IMR-90 (cell line): ENCODE data around the gene CYS1. TPM values are rescaled to one million over a fixed set of nuclear protein-coding genes. Genes with fewer than 3 reads are reported as not detected.

Source experiments
- ATAC-seq: fragments of 200-7000 bp; cut with Tn5 transposase; 2 replicates; pipeline ENCODE4 v1.9.1; 2020; ENCODE audit warnings: low read depth, mild to moderate bottlenecking, moderate library complexity
- BruUV-seq: library from RNA; stranded (reverse); fragments of 400-500 nt; replicated peaks from 2 replicates; lab custom pipeline; 2021; lab: Mats Ljungman, UMichigan
- CTCF ChIA-PET: fragments of 300-600 bp; formaldehyde crosslinking; extraction: SDS; loops from one replicate; lab custom pipeline; 2021; ENCODE audit warnings: antibody characterized with exemption; lab: Yijun Ruan, JAX
- POLR2A ChIA-PET: fragments of 300-600 bp; sonication (Branson Sonifier 250); formaldehyde crosslinking; loops from one replicate; lab custom pipeline; 2022; ENCODE audit warnings: antibody characterized with exemption; ENCODE audit not compliant: unreplicated experiment; lab: Charles Lee
- DNase-seq: peaks from one replicate; pipeline ENCODE4 v3.0.0; 2013
- H2AFZ ChIP-seq: replicated peaks from 2 replicates; pipeline ENCODE3; 2013; ENCODE audit warnings: low read length, mild to moderate bottlenecking; ENCODE audit not compliant: poor library complexity
- H2AK5ac ChIP-seq: 2 replicates; pipeline ENCODE4 v1.6.1; 2013; ENCODE audit warnings: low read depth, low read length, inconsistent platforms
- H2AK9ac ChIP-seq: replicated peaks from 2 replicates; pipeline ENCODE3; 2013; ENCODE audit warnings: mild to moderate bottlenecking, low read depth, low read length, moderate library complexity; ENCODE audit not compliant: poor library complexity
- H2BK120ac ChIP-seq: 2 replicates; pipeline ENCODE4 v1.6.1; 2013; ENCODE audit warnings: low read depth, low read length, inconsistent platforms
- H2BK15ac ChIP-seq: 3 replicates; pipeline ENCODE4 v1.6.1; 2013; ENCODE audit warnings: low read depth, low read length, inconsistent platforms
- H2BK20ac ChIP-seq: 2 replicates; pipeline ENCODE4 v1.6.1; 2013; ENCODE audit warnings: low read depth, mild to moderate bottlenecking, inconsistent platforms, low read length, moderate library complexity
- H2BK5ac ChIP-seq: 2 replicates; pipeline ENCODE4 v1.6.1; 2013; ENCODE audit warnings: mild to moderate bottlenecking, low read depth, low read length, inconsistent platforms; ENCODE audit not compliant: poor library complexity, severe bottlenecking
- H3K14ac ChIP-seq: replicated peaks from 2 replicates; pipeline ENCODE4 v1.6.1; 2013; ENCODE audit warnings: low read depth, low read length, inconsistent platforms
- H3K18ac ChIP-seq: 2 replicates; pipeline ENCODE4 v1.6.1; 2013; ENCODE audit warnings: low read depth, low read length, control low read depth
- H3K23ac ChIP-seq: 2 replicates; pipeline ENCODE4 v1.6.1; 2013; ENCODE audit warnings: low read depth, low read length, inconsistent platforms
- H3K27ac ChIP-seq: 2 replicates; pipeline ENCODE4 v1.5.1; 2013; ENCODE audit warnings: mild to moderate bottlenecking, control low read depth, low read length; ENCODE audit not compliant: insufficient read depth
- H3K27me3 ChIP-seq: 2 replicates; pipeline ENCODE4 v1.6.1; 2013; ENCODE audit warnings: low read length; ENCODE audit not compliant: control insufficient read depth, insufficient read depth
- H3K36me3 ChIP-seq: 2 replicates; pipeline ENCODE4 v1.6.1; 2013; ENCODE audit warnings: low read length, mixed read lengths; ENCODE audit not compliant: control insufficient read depth, insufficient read depth
- H3K4ac ChIP-seq: 2 replicates; pipeline ENCODE4 v1.6.1; 2013; ENCODE audit warnings: low read depth, low read length, inconsistent platforms
- H3K4me1 ChIP-seq: 2 replicates; pipeline ENCODE4 v1.6.1; 2013; ENCODE audit warnings: low read length, mixed read lengths; ENCODE audit not compliant: control insufficient read depth, insufficient read depth
- H3K4me2 ChIP-seq: 2 replicates; pipeline ENCODE4 v1.6.1; 2013; ENCODE audit warnings: low read depth, mild to moderate bottlenecking, control low read depth, low read length, moderate library complexity
- H3K4me3 ChIP-seq: 2 replicates; pipeline ENCODE4 v1.5.1; 2013; ENCODE audit warnings: low read depth, mild to moderate bottlenecking, control low read depth, low read length, moderate library complexity; ENCODE audit not compliant: insufficient read depth
- H3K56ac ChIP-seq: 2 replicates; pipeline ENCODE4 v1.6.1; 2013; ENCODE audit warnings: low read length, inconsistent platforms; ENCODE audit not compliant: insufficient read depth; ENCODE audit errors: extremely low read depth
- H3K79me1 ChIP-seq, 2 experiments: 2 replicates each; pipeline ENCODE4 v1.6.1; 2013; ENCODE audit warnings: low read length in 2 of 2, inconsistent platforms in 1 of 2, low read depth in 1 of 2
- H3K9ac ChIP-seq: 2 replicates; pipeline ENCODE4 v1.6.1; 2013; ENCODE audit warnings: low read depth, low read length, control low read depth
- H3K9me1 ChIP-seq: 2 replicates; pipeline ENCODE4 v1.6.1; 2013; ENCODE audit warnings: low read length, inconsistent platforms; ENCODE audit not compliant: insufficient read depth
- H3K9me3 ChIP-seq: 2 replicates; pipeline ENCODE4 v1.6.1; 2013; ENCODE audit warnings: low read length; ENCODE audit not compliant: control insufficient read depth, insufficient read depth
- H4K20me1 ChIP-seq: 2 replicates; pipeline ENCODE4 v1.6.1; 2013; ENCODE audit warnings: low read length, inconsistent platforms; ENCODE audit not compliant: insufficient read depth
- H4K5ac ChIP-seq: 2 replicates; pipeline ENCODE4 v1.6.1; 2013; ENCODE audit warnings: mild to moderate bottlenecking, low read depth, low read length, control low read depth
- H4K8ac ChIP-seq, 2 experiments: 2 replicates each; pipeline ENCODE4 v1.6.1; 2013; ENCODE audit warnings: low read depth in 2 of 2, low read length in 2 of 2, control low read depth in 1 of 2, inconsistent platforms in 1 of 2
- H4K91ac ChIP-seq: 2 replicates; pipeline ENCODE4 v1.6.1; 2013; ENCODE audit warnings: low read depth, low read length, inconsistent platforms; ENCODE audit not compliant: insufficient read depth
- FOS ChIP-seq: fragments of 150-350 bp; IDR thresholded peaks from 2 replicates; pipeline ENCODE4 v1.6.1; 2016; ENCODE audit warnings: low read depth, low read length
- MAZ ChIP-seq: IDR thresholded peaks from 2 replicates; pipeline ENCODE4 v1.6.1; 2012; ENCODE audit warnings: low read depth, mild to moderate bottlenecking, low read length, improper control_type of control experiment, moderate library complexity, borderline replicate concordance
- MXI1 ChIP-seq: IDR thresholded peaks from 2 replicates; pipeline ENCODE4 v1.6.1; 2012; ENCODE audit warnings: low read depth, mild to moderate bottlenecking, low read length, moderate library complexity, borderline replicate concordance
- NFE2L2 ChIP-seq: fragments of 150-350 bp; IDR thresholded peaks from 2 replicates; pipeline ENCODE4 v1.6.1; 2016; ENCODE audit warnings: low read depth, mild to moderate bottlenecking, low read length
- POLR2A ChIP-seq: IDR thresholded peaks from 2 replicates; pipeline ENCODE4 v1.6.1; 2012; ENCODE audit warnings: mild to moderate bottlenecking, low read depth, low read length
- RAD21 ChIP-seq: IDR thresholded peaks from 2 replicates; pipeline ENCODE4 v1.6.1; 2012; ENCODE audit warnings: low read length, improper control_type of control experiment
- RCOR1 ChIP-seq: IDR thresholded peaks from 2 replicates; pipeline ENCODE4 v1.6.1; 2012; ENCODE audit warnings: mild to moderate bottlenecking, low read length, improper control_type of control experiment; ENCODE audit not compliant: insufficient replicate concordance
- SMC3 ChIP-seq: fragments of 150-350 bp; IDR thresholded peaks from 2 replicates; pipeline ENCODE4 v1.6.1; 2016; ENCODE audit warnings: low read depth, mild to moderate bottlenecking, antibody characterized with exemption, low read length, moderate library complexity
- WGBS, 2 experiments: methylation state at CpG; one replicate each; pipeline versions ENCODE4 v1.1.5 to v1.1.7; 2013; ENCODE audit warnings: missing lambda C conversion rate in 2 of 2; ENCODE audit not compliant: insufficient read length in 1 of 2; ENCODE audit errors: extremely low coverage in 2 of 2; 5-methylcytosine and 5-hydroxymethylcytosine counted together
- dilution Hi-C: fragments of 300-500 bp; cut with HindIII; formaldehyde crosslinking; loops from one replicate; pipeline ENCODE4 v1.14.3; 2018; ENCODE audit warnings: low sequenced_read_pairs; ENCODE audit not compliant: unreplicated experiment
- in situ Hi-C: fragments of 300-500 bp; cut with MboI; formaldehyde crosslinking; loops from 3 replicates; pipeline ENCODE4 v1.14.3; 2019; ENCODE audit warnings: low sequenced_read_pairs, inconsistent platforms, mixed read lengths
- intact Hi-C: fragments of 100-400 bp; cut with micrococcal nuclease; formaldehyde crosslinking; loops from 2 replicates; pipeline ENCODE4 v1.10.0; 2022
- polyA plus RNA-seq, 3 experiments: library from polyadenylated mRNA; depleted of rRNA; stranded (reverse); fragments of >200 nt; gene quantifications; 2 replicates each; pipeline ENCODE4 v1.2.3, GENCODE V29; 2012; ENCODE audit warnings: low replicate concordance in 1 of 3
- total RNA-seq: library from RNA; depleted of rRNA; stranded (reverse); fragments of >200 nt; gene quantifications from 2 replicates; pipeline ENCODE4 v1.2.3, GENCODE V29; 2012
- TF ChIP-seq, protein P1 (sequence below): fragments of 150-350 bp; IDR thresholded peaks from 2 replicates; pipeline ENCODE4 v1.6.1; 2016; ENCODE audit warnings: low read depth, mild to moderate bottlenecking, low read length, moderate library complexity, borderline replicate concordance
- TF ChIP-seq, protein P2 (sequence below): fragments of 150-350 bp; IDR thresholded peaks from 2 replicates; pipeline ENCODE4 v1.6.1; 2017; ENCODE audit warnings: mild to moderate bottlenecking, antibody characterized with exemption, low read length, low read depth

The CYS1 gene
- total and polyA plus RNA-seq, 2 of the 4 experiments (the other 2 are of a cell fraction), result under 0.01 to 0.12 TPM

DNA sequence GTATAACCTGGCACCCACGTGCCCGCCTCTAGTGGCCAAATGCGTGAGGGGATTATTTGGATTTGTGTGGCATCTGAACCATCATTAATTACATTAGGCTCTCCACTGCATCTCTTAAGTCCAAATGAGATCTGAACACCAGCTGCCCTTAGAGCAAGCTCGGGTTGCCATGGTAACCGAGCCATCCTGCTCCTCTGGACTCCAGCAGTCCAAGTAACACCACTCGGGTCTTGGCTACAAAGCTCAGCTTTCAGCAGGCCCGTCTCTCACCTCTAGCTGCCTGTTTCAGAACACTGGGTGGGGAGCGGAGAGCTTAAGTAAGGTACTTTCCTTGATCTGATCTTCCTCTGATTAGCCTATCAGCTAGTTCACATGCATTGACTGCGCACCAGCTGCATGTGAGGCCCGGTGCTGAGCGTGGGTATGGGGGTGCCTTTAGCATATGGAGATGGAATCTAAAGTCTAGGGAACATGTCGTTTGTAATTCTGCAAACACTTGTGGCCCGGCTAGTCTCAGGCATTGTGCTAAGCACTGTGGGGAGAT is 14.1 kb upstream of the CYS1 start:
- no peak overlapping the region for H2AK9ac ChIP-seq
- no peak overlapping the region for H2BK15ac ChIP-seq
- ChIA-PET POLR2A (no interaction called here), CTCF (no interaction called here)
- 46% methylated on average over 2 of the region's 13 CpGs; no CpG with 5 or more reads in 1 of the 2 experiments for WGBS, 2 experiments
- H3K18ac ChIP-seq, result no peak overlapping the region
- no peaks in the 10 kb centered on the region for H3K36me3 ChIP-seq
- H3K9me3 ChIP-seq, result peaks cover 8% of the 10 kb centered on the region
- no peak overlapping the region for H3K4me2 ChIP-seq
- H3K56ac ChIP-seq, result no peak overlapping the region
- peaks cover 32% of the 10 kb centered on the region for H3K27me3 ChIP-seq
- dilution Hi-C loops, result no loop called here
- peaks cover 5% of the 10 kb centered on the region; the same call in 1 of the 2 replicates for H3K9me1 ChIP-seq
- no peak overlapping the region for H2BK120ac ChIP-seq
- H4K8ac ChIP-seq, result no peak overlapping the region
- no peak overlapping the region for H4K91ac ChIP-seq
- no peaks in the 10 kb centered on the region for H4K20me1 ChIP-seq
- no peaks in the 10 kb centered on the region for H3K4me1 ChIP-seq
- TF ChIP-seq NFE2L2 (no peak), MAZ (no peak), MXI1 (no peak), FOS (no peak), POLR2A (no peak), SMC3 (no peak), RAD21 (no peak), RCOR1 (no peak)
- TF ChIP-seq, protein P1, sequence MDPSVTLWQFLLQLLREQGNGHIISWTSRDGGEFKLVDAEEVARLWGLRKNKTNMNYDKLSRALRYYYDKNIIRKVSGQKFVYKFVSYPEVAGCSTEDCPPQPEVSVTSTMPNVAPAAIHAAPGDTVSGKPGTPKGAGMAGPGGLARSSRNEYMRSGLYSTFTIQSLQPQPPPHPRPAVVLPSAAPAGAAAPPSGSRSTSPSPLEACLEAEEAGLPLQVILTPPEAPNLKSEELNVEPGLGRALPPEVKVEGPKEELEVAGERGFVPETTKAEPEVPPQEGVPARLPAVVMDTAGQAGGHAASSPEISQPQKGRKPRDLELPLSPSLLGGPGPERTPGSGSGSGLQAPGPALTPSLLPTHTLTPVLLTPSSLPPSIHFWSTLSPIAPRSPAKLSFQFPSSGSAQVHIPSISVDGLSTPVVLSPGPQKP, result no peak
- TF ChIP-seq, protein P2, sequence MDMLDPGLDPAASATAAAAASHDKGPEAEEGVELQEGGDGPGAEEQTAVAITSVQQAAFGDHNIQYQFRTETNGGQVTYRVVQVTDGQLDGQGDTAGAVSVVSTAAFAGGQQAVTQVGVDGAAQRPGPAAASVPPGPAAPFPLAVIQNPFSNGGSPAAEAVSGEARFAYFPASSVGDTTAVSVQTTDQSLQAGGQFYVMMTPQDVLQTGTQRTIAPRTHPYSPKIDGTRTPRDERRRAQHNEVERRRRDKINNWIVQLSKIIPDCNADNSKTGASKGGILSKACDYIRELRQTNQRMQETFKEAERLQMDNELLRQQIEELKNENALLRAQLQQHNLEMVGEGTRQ, result no peak
- no peak overlapping the region for H3K23ac ChIP-seq
- no peak overlapping the region for H4K5ac ChIP-seq
- no peak overlapping the region for H3K27ac ChIP-seq
- no peak overlapping the region for H3K4ac ChIP-seq
- no peak for ATAC-seq
- H2AK5ac ChIP-seq, result no peak overlapping the region
- DNase-seq, result no peak
- no peak overlapping the region for H2BK5ac ChIP-seq
- no TSS peak for BruUV-seq
- no peaks in the 10 kb centered on the region for H3K79me1 ChIP-seq
- intact Hi-C loops, result no loop called here
- no peak overlapping the region for H2AFZ ChIP-seq
- no peak overlapping the region for H3K9ac ChIP-seq
- no peak overlapping the region for H3K4me3 ChIP-seq
- H3K14ac ChIP-seq, result no peak overlapping the region
- in situ Hi-C loops, result no loop called here
- no peak overlapping the region for H2BK20ac ChIP-seq
